Measurements from ENCODE around the gene HSPG2.

DNA sequence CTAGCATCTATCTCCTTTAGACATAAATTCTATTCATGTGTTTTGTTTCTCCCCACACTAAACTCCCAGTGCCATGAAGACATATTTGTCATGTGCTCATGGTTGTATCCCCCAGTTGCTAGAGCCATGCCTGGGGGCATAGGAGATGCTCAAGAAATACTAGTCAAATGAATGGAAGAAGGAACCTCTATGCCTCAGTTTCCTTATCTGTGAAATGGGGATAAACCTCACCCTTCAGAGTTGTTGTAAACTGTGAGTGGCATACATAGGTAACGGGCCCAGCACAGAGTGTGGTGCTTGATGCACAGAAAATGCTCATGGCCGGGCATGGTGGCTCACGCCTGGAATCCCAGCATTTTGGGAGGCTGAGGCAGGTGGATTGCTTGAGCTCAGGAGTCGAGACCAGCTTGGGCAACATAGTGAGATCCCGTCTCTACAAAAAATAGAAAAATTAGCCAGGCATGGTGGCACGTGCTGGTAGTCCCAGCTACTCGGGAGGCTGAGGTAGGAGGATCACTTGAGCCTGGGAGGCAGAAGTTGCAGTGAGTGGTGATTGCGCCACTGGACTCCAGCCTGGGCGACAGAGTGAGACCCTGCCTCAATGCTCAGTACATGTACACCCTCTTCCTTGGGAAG is 116.4 kb downstream of the HSPG2 start:
- no peak for TF ChIP-seq REST (IDR thresholded peaks at IDR 0.05; ENCODE audit: insufficient read depth in 1 of 2, low read depth in 2 of 2, low read length in 1 of 2)
- TF ChIP-seq, protein P1, sequence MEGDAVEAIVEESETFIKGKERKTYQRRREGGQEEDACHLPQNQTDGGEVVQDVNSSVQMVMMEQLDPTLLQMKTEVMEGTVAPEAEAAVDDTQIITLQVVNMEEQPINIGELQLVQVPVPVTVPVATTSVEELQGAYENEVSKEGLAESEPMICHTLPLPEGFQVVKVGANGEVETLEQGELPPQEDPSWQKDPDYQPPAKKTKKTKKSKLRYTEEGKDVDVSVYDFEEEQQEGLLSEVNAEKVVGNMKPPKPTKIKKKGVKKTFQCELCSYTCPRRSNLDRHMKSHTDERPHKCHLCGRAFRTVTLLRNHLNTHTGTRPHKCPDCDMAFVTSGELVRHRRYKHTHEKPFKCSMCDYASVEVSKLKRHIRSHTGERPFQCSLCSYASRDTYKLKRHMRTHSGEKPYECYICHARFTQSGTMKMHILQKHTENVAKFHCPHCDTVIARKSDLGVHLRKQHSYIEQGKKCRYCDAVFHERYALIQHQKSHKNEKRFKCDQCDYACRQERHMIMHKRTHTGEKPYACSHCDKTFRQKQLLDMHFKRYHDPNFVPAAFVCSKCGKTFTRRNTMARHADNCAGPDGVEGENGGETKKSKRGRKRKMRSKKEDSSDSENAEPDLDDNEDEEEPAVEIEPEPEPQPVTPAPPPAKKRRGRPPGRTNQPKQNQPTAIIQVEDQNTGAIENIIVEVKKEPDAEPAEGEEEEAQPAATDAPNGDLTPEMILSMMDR (IDR thresholded peaks at IDR 0.05) = no peak
- TF ChIP-seq POLR2AphosphoS5 (IDR thresholded peaks at IDR 0.05; ENCODE audit: low read depth, low read length) = no peak
- TF ChIP-seq SIN3A (IDR thresholded peaks at IDR 0.05; ENCODE audit: borderline replicate concordance, insufficient read depth, low read depth, low read length) = no peak
- TF ChIP-seq TCF7L2 (IDR thresholded peaks at IDR 0.05; ENCODE audit: low read depth, low read length) = no peak

All from Panc1 (cell line).